Endothelial cell (in vitro differentiated cells): ENCODE results near the gene ANO6. TPM values are rescaled to one million over a fixed set of nuclear protein-coding genes. Genes with fewer than 3 reads are reported as not detected.

Experiments used
- DNase-seq: peaks from one replicate; pipeline ENCODE4 v3.0.0; 2021; ENCODE audit warnings: low spot score
- H3K27ac Mint-ChIP-seq: one replicate; pipeline ENCODE4 v1.8.0; 2021; ENCODE audit warnings: mixed read lengths, inconsistent platforms; ENCODE audit not compliant: unreplicated experiment
- H3K27me3 Mint-ChIP-seq: one replicate; pipeline ENCODE4 v1.8.0; 2021; ENCODE audit warnings: mild to moderate bottlenecking, moderate library complexity, mixed read lengths, inconsistent platforms; ENCODE audit not compliant: unreplicated experiment
- H3K36me3 Mint-ChIP-seq: one replicate; pipeline ENCODE4 v1.8.0; 2021; ENCODE audit warnings: mild to moderate bottlenecking, low read depth, mixed read lengths, inconsistent platforms; ENCODE audit not compliant: unreplicated experiment
- H3K4me1 Mint-ChIP-seq: one replicate; pipeline ENCODE4 v1.8.0; 2021; ENCODE audit warnings: mild to moderate bottlenecking, mixed read lengths, inconsistent platforms; ENCODE audit not compliant: unreplicated experiment
- H3K4me3 Mint-ChIP-seq: one replicate; pipeline ENCODE4 v1.8.0; 2021; ENCODE audit warnings: mild to moderate bottlenecking, mixed read lengths, inconsistent platforms; ENCODE audit not compliant: unreplicated experiment
- H3K9me3 Mint-ChIP-seq: one replicate; pipeline ENCODE4 v1.8.0; 2021; ENCODE audit warnings: mixed read lengths, inconsistent platforms; ENCODE audit not compliant: unreplicated experiment
- total RNA-seq: library from RNA; stranded (reverse); fragmentation: NEBNext Ultra II Directional; extraction: Animal tissue kit (Norgen Biotek cat#: 25700); gene quantifications from one replicate; pipeline ENCODE4 v1.2.1, GENCODE V29; 2021; ENCODE audit not compliant: unreplicated experiment
- TF ChIP-seq, protein P1 (sequence below): fragments of 200-600 bp; sonication (generic); IDR thresholded peaks from one replicate; pipeline ENCODE4 v1.5.0; 2021; ENCODE audit warnings: antibody characterized with exemption; ENCODE audit not compliant: unreplicated experiment

Gene ANO6
- total RNA-seq, 1 donor from 2014 or later = 50.8 TPM

DNA sequence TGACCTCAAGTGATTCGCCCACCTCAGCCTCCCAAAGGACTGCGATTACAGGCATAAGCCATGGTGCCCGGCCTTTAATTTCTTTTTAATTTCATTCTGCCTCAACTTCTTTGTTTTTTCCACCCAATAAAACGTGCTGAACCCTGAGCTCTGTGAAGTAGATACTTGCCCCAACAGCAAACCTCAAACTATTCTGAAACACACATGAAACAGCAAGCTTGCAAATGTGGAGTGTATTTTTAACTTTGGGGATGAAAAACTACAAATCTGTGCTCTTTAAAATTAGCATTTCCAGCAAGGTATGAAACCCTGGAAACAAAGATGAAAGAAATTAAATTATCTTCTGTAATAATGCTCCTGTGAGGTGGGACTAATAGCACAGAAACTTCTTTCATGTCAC, 246.6 kb downstream of the ANO6 start:
- Mint-ChIP-seq H3K4me3 (no peak overlapping the region), H3K9me3 (no peaks in the 10 kb centered on the region), H3K27me3 (no peaks in the 10 kb centered on the region), H3K27ac (no peak overlapping the region), H3K4me1 (peaks cover 4% of the 10 kb centered on the region), H3K36me3 (no peaks in the 10 kb centered on the region)
- no peak for DNase-seq
- TF ChIP-seq, protein P1, sequence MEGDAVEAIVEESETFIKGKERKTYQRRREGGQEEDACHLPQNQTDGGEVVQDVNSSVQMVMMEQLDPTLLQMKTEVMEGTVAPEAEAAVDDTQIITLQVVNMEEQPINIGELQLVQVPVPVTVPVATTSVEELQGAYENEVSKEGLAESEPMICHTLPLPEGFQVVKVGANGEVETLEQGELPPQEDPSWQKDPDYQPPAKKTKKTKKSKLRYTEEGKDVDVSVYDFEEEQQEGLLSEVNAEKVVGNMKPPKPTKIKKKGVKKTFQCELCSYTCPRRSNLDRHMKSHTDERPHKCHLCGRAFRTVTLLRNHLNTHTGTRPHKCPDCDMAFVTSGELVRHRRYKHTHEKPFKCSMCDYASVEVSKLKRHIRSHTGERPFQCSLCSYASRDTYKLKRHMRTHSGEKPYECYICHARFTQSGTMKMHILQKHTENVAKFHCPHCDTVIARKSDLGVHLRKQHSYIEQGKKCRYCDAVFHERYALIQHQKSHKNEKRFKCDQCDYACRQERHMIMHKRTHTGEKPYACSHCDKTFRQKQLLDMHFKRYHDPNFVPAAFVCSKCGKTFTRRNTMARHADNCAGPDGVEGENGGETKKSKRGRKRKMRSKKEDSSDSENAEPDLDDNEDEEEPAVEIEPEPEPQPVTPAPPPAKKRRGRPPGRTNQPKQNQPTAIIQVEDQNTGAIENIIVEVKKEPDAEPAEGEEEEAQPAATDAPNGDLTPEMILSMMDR = no peak

DNA sequence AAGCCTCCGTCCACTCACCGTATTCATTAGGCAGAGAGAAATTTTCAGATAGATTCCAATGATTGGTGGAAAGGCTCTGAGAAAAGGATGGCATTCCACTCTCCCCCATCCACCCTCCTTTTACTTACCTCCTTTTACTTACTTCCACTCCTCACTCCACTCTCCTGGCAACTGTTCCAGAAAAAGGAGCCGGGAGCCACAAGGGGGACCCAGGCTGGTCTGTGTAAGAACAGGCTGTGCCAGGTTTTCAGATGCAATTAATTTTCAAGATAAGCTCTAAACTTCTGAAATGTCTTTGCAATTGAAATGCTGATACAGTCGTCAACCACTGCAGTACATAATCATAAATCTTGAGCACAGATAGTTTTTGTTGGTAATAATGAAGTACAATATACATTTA, 248.8 kb downstream of the ANO6 start:
- Mint-ChIP-seq H3K27ac (no peak overlapping the region), H3K4me3 (no peak overlapping the region), H3K27me3 (no peaks in the 10 kb centered on the region), H3K4me1 (peaks cover 4% of the 10 kb centered on the region), H3K9me3 (no peaks in the 10 kb centered on the region), H3K36me3 (no peaks in the 10 kb centered on the region)
- TF ChIP-seq, protein P1 = no peak
- DNase-seq = no peak

- H3K4me3 Mint-ChIP-seq = no peak overlapping the region
- TF ChIP-seq, protein P1 = no peak
- H3K27ac Mint-ChIP-seq = no peak overlapping the region
- peaks cover 9% of the 10 kb centered on the region for H3K9me3 Mint-ChIP-seq
- H3K4me1 Mint-ChIP-seq = no peaks in the 10 kb centered on the region
- H3K36me3 Mint-ChIP-seq = peaks cover 2% of the 10 kb centered on the region
- peaks cover 2% of the 10 kb centered on the region for H3K27me3 Mint-ChIP-seq
- DNase-seq = no peak
These were observed 253.1 kb downstream of the ANO6 start for GRCh38 chr12:45468751-45469615.

- no peak for DNase-seq
These were observed 254.0 kb downstream of the ANO6 start for GRCh38 chr12:45469902-45470301.

GRCh38 chr12:45473636-45474035, 257.7 kb downstream of the ANO6 start:
- H3K9me3 Mint-ChIP-seq = peaks cover 9% of the 10 kb centered on the region
- H3K27ac Mint-ChIP-seq = no peak overlapping the region
- peaks cover 2% of the 10 kb centered on the region for H3K27me3 Mint-ChIP-seq
- TF ChIP-seq, protein P1 = no peak
- no peaks in the 10 kb centered on the region for H3K4me1 Mint-ChIP-seq
- H3K36me3 Mint-ChIP-seq = peaks cover 7% of the 10 kb centered on the region
- H3K4me3 Mint-ChIP-seq = no peak overlapping the region
- no peak for DNase-seq

More at GRCh38 chr12:45469902-45470301, 254.0 kb downstream of the ANO6 start:
- Mint-ChIP-seq H3K36me3 (peaks cover 2% of the 10 kb centered on the region), H3K4me3 (no peak overlapping the region), H3K4me1 (no peaks in the 10 kb centered on the region), H3K27ac (no peak overlapping the region), H3K9me3 (peaks cover 9% of the 10 kb centered on the region), H3K27me3 (peaks cover 2% of the 10 kb centered on the region)
- TF ChIP-seq, protein P1 = no peak
